HEK293 (cell line): ENCODE results near the gene LMO7.

ENCODE experiments used
- CTCF ChIA-PET: fragments of 350-600 bp; formaldehyde crosslinking; extraction: SDS; loops from one replicate; lab custom pipeline; 2021; ENCODE audit warnings: antibody characterized with exemption; lab: Yijun Ruan, JAX
- POLR2A ChIA-PET: fragments of 300-600 bp; formaldehyde crosslinking; extraction: SDS; loops from one replicate; lab custom pipeline; 2020; ENCODE audit warnings: antibody characterized with exemption, inconsistent platforms; lab: Yijun Ruan, JAX
- H3K27ac ChIP-seq: fragments of 200-500 bp; sonication (Bioruptor generic); 2 replicates; pipeline ENCODE4 v1.5.1; 2014; ENCODE audit warnings: low read depth, low read length, control low read depth, inconsistent platforms; ENCODE audit errors: extremely low read depth
- H3K36me3 ChIP-seq, 2 experiments: fragments of 200-500 bp in 1 of 2; sonication (Bioruptor generic) in 1 of 2; 1 replicate in 1 of 2; 2 replicates in 1 of 2; pipeline ENCODE4 v1.5.1; 2014 to 2017; ENCODE audit warnings: inconsistent platforms in 2 of 2, low read length in 2 of 2; ENCODE audit not compliant: control insufficient read depth in 2 of 2, insufficient read depth in 1 of 2
- H3K4me1 ChIP-seq: fragments of 200-500 bp; sonication (Bioruptor generic); 2 replicates; pipeline ENCODE4 v1.5.1; 2014; ENCODE audit warnings: mild to moderate bottlenecking, low read length, inconsistent platforms; ENCODE audit not compliant: control insufficient read depth, insufficient read depth
- H3K4me3 ChIP-seq: 2 replicates; pipeline ENCODE4 v1.5.1; 2011; ENCODE audit warnings: low read depth, mild to moderate bottlenecking, control low read depth, low read length, moderate library complexity
- H3K9me3 ChIP-seq: fragments of 200-500 bp; sonication (Bioruptor generic); 2 replicates; pipeline ENCODE4 v1.5.1; 2014; ENCODE audit warnings: low read depth, low read length, inconsistent platforms; ENCODE audit not compliant: control insufficient read depth, insufficient read depth
- ATF2 ChIP-seq: fragments of 450-650 bp; formaldehyde crosslinking; IDR thresholded peaks from 2 replicates; pipeline ENCODE4 v1.5.1; 2016; ENCODE audit warnings: missing biosample characterization, missing genetic modification characterization, low read depth
- GLIS2 ChIP-seq: fragments of 450-650 bp; formaldehyde crosslinking; IDR thresholded peaks from 2 replicates; pipeline ENCODE4 v1.5.1; 2016; ENCODE audit warnings: missing biosample characterization, missing genetic modification characterization
- PRDM1 ChIP-seq: fragments of 450-650 bp; formaldehyde crosslinking; IDR thresholded peaks from 2 replicates; pipeline ENCODE4; 2016; ENCODE audit warnings: missing biosample characterization, missing genetic modification characterization
- SP3 ChIP-seq: fragments of 450-650 bp; formaldehyde crosslinking; IDR thresholded peaks from 2 replicates; pipeline ENCODE4 v1.5.1; 2016; ENCODE audit warnings: missing biosample characterization, missing genetic modification characterization
- YY2 ChIP-seq: fragments of 450-650 bp; formaldehyde crosslinking; IDR thresholded peaks from 2 replicates; pipeline ENCODE4 v1.5.1; 2016; ENCODE audit warnings: missing biosample characterization, missing genetic modification characterization
- ZBTB11 ChIP-seq: fragments of 450-650 bp; formaldehyde crosslinking; conservative IDR thresholded peaks from 2 replicates; pipeline ENCODE4 v1.5.1; 2016; ENCODE audit warnings: low read depth, missing biosample characterization, missing genetic modification characterization
- ZBTB17 ChIP-seq: fragments of 450-650 bp; formaldehyde crosslinking; IDR thresholded peaks from 2 replicates; pipeline ENCODE4 v1.5.1; 2016; ENCODE audit warnings: missing biosample characterization, missing genetic modification characterization
- ZBTB20 ChIP-seq: fragments of 450-650 bp; formaldehyde crosslinking; IDR thresholded peaks from 2 replicates; pipeline ENCODE4 v1.5.1; 2016; ENCODE audit warnings: missing biosample characterization, missing genetic modification characterization
- ZBTB21 ChIP-seq: fragments of 450-650 bp; formaldehyde crosslinking; IDR thresholded peaks from 2 replicates; pipeline ENCODE4 v1.5.1; 2017; ENCODE audit warnings: missing biosample characterization, missing genetic modification characterization
- ZBTB26 ChIP-seq: fragments of 450-650 bp; formaldehyde crosslinking; optimal IDR thresholded peaks from 2 replicates; pipeline ENCODE3; 2016; ENCODE audit warnings: missing biosample characterization, mild to moderate bottlenecking, missing genetic modification characterization
- ZBTB8A ChIP-seq: fragments of 450-650 bp; formaldehyde crosslinking; IDR thresholded peaks from 2 replicates; pipeline ENCODE4 v1.5.1; 2016; ENCODE audit warnings: missing biosample characterization, missing genetic modification characterization
- ZEB2 ChIP-seq: fragments of 450-650 bp; formaldehyde crosslinking; IDR thresholded peaks from 2 replicates; pipeline ENCODE4 v1.5.1; 2016; ENCODE audit warnings: missing biosample characterization, missing genetic modification characterization
- ZFHX2 ChIP-seq: fragments of 450-650 bp; formaldehyde crosslinking; conservative IDR thresholded peaks from 2 replicates; pipeline ENCODE4 v1.5.1; 2016; ENCODE audit warnings: missing biosample characterization, missing genetic modification characterization
- ZFP69B ChIP-seq: fragments of 450-650 bp; formaldehyde crosslinking; IDR thresholded peaks from 2 replicates; pipeline ENCODE4 v1.5.1; 2016; ENCODE audit warnings: missing biosample characterization, missing genetic modification characterization
- ZNF140 ChIP-seq: fragments of 450-650 bp; formaldehyde crosslinking; IDR thresholded peaks from 2 replicates; pipeline ENCODE4 v1.5.1; 2016; ENCODE audit warnings: missing biosample characterization, missing genetic modification characterization
- ZNF16 ChIP-seq: fragments of 450-650 bp; formaldehyde crosslinking; IDR thresholded peaks from 2 replicates; pipeline ENCODE4 v1.5.1; 2016; ENCODE audit warnings: low read depth, missing biosample characterization, missing genetic modification characterization
- ZNF335 ChIP-seq: fragments of 450-650 bp; formaldehyde crosslinking; conservative IDR thresholded peaks from 2 replicates; pipeline ENCODE4 v1.5.1; 2016; ENCODE audit warnings: missing biosample characterization, missing genetic modification characterization
- ZNF366 ChIP-seq: fragments of 450-650 bp; formaldehyde crosslinking; conservative IDR thresholded peaks from 2 replicates; pipeline ENCODE4 v1.5.1; 2016; ENCODE audit warnings: missing biosample characterization, missing genetic modification characterization
- ZNF416 ChIP-seq: fragments of 450-650 bp; formaldehyde crosslinking; IDR thresholded peaks from 2 replicates; pipeline ENCODE4 v1.5.1; 2016; ENCODE audit warnings: missing biosample characterization, missing genetic modification characterization
- ZNF513 ChIP-seq: fragments of 450-650 bp; IDR thresholded peaks from 2 replicates; pipeline ENCODE4 v1.5.1; 2018; ENCODE audit warnings: missing biosample characterization, missing genetic modification characterization
- ZNF561 ChIP-seq: fragments of 450-650 bp; IDR thresholded peaks from 2 replicates; pipeline ENCODE4 v1.5.1; 2018; ENCODE audit warnings: missing biosample characterization, missing genetic modification characterization, borderline replicate concordance
- ZNF600 ChIP-seq: fragments of 450-650 bp; formaldehyde crosslinking; IDR thresholded peaks from 2 replicates; pipeline ENCODE4 v1.5.1; 2016; ENCODE audit warnings: missing biosample characterization, missing genetic modification characterization
- ZNF639 ChIP-seq: fragments of 450-650 bp; formaldehyde crosslinking; IDR thresholded peaks from 2 replicates; pipeline ENCODE4 v1.5.1; 2016; ENCODE audit warnings: missing biosample characterization, missing genetic modification characterization
- ZSCAN4 ChIP-seq: fragments of 450-650 bp; formaldehyde crosslinking; IDR thresholded peaks from 2 replicates; pipeline ENCODE4 v1.5.1; 2017; ENCODE audit warnings: missing biosample characterization, missing genetic modification characterization
- ZXDB ChIP-seq: fragments of 450-650 bp; formaldehyde crosslinking; IDR thresholded peaks from 2 replicates; pipeline ENCODE4 v1.5.1; 2016; ENCODE audit warnings: missing biosample characterization, missing genetic modification characterization

The LMO7 gene

GRCh38 chr13:75636436-75637180, 478 bp downstream of the LMO7 start:
- POLR2A ChIA-PET: no interaction called here
- CTCF ChIA-PET: interaction anchor here (0.6 to 1.4 kb wide), 3 partner anchors 62 to 154 kb away, joined by 3 read pairs; partner anchors contain the start of gene TBC1D4
- TF ChIP-seq GLIS2 (peak; percentile 68; the same call in 1 of the 2 replicates), ZBTB26 (peak; percentile 48), ZNF140 (tag by site-specific recombination) (no peak), ZSCAN4 (tag by site-specific recombination) (no peak), ZXDB (tag by site-specific recombination) (0 out of 2 replicates have a peak, but pooled peaks have one; percentile 45), ZBTB17 (tag by site-specific recombination) (0 out of 2 replicates have a peak, but pooled peaks have one; percentile 17), ZNF16 (no peak), ZBTB21 (tag by site-specific recombination) (no peak), ZNF416 (tag by site-specific recombination) (no peak), SP3 (tag by site-specific recombination) (0 out of 2 replicates have a peak, but pooled peaks have one; percentile 31), ZBTB20 (tag by site-specific recombination) (no peak), ZNF513 (tag by site-specific recombination) (no peak), ZNF335 (tag by site-specific recombination) (peak; percentile 69), YY2 (tag by site-specific recombination) (no peak), ATF2 (tag by site-specific recombination) (no peak), ZBTB11 (tag by site-specific recombination) (peak; percentile 35; the same call in 1 of the 2 replicates), PRDM1 (tag by site-specific recombination) (peak; percentile 89), ZFP69B (tag by site-specific recombination) (peak; percentile 66; the same call in 1 of the 2 replicates), ZFHX2 (tag by site-specific recombination) (peak; percentile 26; the same call in 1 of the 2 replicates), ZNF561 (no peak), ZNF366 (tag by site-specific recombination) (0 out of 2 replicates have a peak, but pooled peaks have one; percentile 38), ZNF600 (tag by site-specific recombination) (peak; percentile 45; the same call in 1 of the 2 replicates), ZEB2 (tag by site-specific recombination) (peak; percentile 56), ZBTB8A (tag by site-specific recombination) (0 out of 2 replicates have a peak, but pooled peaks have one; percentile 17), ZNF639 (tag by site-specific recombination) (0 out of 2 replicates have a peak, but pooled peaks have one; percentile 14)

More at GRCh38 chr13:75636436-75637180, 478 bp downstream of the LMO7 start:
- H3K4me1 ChIP-seq: no peaks in the 10 kb centered on the region
- peaks cover 0 to 8% of the 10 kb centered on the region in 2 experiments; a peak in 1 of 3 replicates for H3K36me3 ChIP-seq
- no peak overlapping the region; the same call in 1 of the 2 replicates for H3K27ac ChIP-seq
- H3K9me3 ChIP-seq: no peaks in the 10 kb centered on the region
- peak overlapping the region; percentile 55 for H3K4me3 ChIP-seq
